ENCODE data around the gene RMRP.

Gene RMRP

DNA sequence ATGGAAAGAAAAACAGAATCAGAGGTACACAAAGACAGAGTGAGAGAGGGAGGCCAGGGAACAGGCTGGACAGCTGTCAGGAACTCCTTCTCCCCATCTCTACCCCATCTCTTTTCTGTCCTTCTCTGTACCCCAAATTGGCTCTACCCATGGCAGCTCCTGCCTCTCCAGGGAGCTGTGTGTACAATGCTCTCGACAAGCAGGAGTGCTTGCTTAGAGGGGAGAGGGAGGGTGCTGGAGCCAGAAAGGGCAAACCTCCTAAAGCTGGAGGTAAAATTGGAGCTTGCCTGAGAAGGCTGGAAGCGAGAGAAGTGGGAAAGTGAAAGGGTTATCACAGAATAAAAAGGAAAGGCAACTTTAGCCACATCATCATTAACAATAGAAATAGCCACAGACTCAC is 25.5 kb upstream of the RMRP start:
- TF ChIP-seq ISL1 (CRISPR knock-in tag; IDR thresholded peaks at IDR 0.05) (no peak), ARNTL (CRISPR knock-in tag; IDR thresholded peaks at IDR 0.05; ENCODE audit: borderline replicate concordance, low read depth) (no peak)
- TF ChIP-seq, protein P1, sequence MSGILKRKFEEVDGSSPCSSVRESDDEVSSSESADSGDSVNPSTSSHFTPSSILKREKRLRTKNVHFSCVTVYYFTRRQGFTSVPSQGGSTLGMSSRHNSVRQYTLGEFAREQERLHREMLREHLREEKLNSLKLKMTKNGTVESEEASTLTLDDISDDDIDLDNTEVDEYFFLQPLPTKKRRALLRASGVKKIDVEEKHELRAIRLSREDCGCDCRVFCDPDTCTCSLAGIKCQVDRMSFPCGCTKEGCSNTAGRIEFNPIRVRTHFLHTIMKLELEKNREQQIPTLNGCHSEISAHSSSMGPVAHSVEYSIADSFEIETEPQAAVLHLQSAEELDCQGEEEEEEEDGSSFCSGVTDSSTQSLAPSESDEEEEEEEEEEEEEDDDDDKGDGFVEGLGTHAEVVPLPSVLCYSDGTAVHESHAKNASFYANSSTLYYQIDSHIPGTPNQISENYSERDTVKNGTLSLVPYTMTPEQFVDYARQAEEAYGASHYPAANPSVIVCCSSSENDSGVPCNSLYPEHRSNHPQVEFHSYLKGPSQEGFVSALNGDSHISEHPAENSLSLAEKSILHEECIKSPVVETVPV (CRISPR knock-in tag; IDR thresholded peaks at IDR 0.05), result no peak
- no peak for ATAC-seq

DNA sequence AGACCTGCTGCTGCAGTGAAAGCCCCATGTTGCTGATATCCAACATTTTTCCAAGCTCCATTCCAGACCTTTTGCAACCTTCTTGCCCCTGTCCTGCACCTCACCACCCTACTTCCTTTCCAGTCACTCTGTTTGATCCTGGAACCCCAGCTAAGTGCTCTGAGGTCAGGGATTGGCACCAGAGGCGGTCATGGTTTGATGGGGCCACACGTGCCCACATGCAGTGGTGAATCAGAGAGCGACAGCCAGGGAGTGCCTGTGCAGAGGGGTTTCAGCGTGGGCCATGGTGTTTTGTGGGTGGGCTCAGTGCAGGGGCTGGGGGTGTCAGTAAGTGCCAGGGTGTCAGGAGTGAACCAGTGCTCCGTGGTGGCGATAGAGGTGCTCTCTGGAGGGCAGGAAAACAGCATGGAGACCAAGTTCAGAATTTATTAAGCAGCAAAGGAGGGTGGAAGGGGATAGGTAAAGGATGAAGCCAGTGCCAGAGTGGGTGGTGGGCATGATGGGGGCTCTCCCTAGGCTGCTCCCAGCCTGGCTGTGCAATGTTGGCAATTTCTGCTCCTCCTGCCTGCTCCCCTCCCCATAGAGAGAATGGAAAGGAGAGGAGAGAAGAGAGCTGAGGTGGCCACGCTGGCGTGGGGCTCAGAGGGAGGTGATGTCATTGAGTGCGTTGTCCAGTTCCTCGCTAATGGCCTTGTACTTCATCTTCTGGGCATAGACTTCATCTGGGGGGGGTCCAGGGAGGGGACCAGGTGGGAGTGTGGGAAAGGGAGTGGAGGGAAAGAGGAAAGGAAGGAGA is 24.9 kb upstream of the RMRP start:
- ATAC-seq, result no peak
- no peak for TF ChIP-seq TCF4 (CRISPR knock-in tag; IDR thresholded peaks at IDR 0.05; ENCODE audit: borderline replicate concordance)
- no peak for TF ChIP-seq BACH2 (CRISPR knock-in tag; IDR thresholded peaks at IDR 0.05; ENCODE audit: borderline replicate concordance)
- no peak for TF ChIP-seq TOX (CRISPR knock-in tag; IDR thresholded peaks at IDR 0.05; ENCODE audit: borderline replicate concordance)
- no peak for TF ChIP-seq ISL1 (CRISPR knock-in tag; IDR thresholded peaks at IDR 0.05)
- TF ChIP-seq, protein P2, sequence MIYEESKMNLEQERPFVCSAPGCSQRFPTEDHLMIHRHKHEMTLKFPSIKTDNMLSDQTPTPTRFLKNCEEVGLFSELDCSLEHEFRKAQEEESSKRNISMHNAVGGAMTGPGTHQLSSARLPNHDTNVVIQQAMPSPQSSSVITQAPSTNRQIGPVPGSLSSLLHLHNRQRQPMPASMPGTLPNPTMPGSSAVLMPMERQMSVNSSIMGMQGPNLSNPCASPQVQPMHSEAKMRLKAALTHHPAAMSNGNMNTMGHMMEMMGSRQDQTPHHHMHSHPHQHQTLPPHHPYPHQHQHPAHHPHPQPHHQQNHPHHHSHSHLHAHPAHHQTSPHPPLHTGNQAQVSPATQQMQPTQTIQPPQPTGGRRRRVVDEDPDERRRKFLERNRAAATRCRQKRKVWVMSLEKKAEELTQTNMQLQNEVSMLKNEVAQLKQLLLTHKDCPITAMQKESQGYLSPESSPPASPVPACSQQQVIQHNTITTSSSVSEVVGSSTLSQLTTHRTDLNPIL (CRISPR knock-in tag; IDR thresholded peaks at IDR 0.05; ENCODE audit: low read depth), result no peak
- TF ChIP-seq RARB (CRISPR knock-in tag; IDR thresholded peaks at IDR 0.05), result no peak
- no peak for TF ChIP-seq ZC3H10 (CRISPR knock-in tag; IDR thresholded peaks at IDR 0.05)
- no peak for TF ChIP-seq CSDC2 (CRISPR knock-in tag; IDR thresholded peaks at IDR 0.05)
- TF ChIP-seq ZFP30 (CRISPR knock-in tag; IDR thresholded peaks at IDR 0.05), result no peak
- TF ChIP-seq GLIS3 (CRISPR knock-in tag; IDR thresholded peaks at IDR 0.05), result no peak
- no peak for TF ChIP-seq OSR1 (CRISPR knock-in tag; IDR thresholded peaks at IDR 0.05)
- TF ChIP-seq, protein P3, sequence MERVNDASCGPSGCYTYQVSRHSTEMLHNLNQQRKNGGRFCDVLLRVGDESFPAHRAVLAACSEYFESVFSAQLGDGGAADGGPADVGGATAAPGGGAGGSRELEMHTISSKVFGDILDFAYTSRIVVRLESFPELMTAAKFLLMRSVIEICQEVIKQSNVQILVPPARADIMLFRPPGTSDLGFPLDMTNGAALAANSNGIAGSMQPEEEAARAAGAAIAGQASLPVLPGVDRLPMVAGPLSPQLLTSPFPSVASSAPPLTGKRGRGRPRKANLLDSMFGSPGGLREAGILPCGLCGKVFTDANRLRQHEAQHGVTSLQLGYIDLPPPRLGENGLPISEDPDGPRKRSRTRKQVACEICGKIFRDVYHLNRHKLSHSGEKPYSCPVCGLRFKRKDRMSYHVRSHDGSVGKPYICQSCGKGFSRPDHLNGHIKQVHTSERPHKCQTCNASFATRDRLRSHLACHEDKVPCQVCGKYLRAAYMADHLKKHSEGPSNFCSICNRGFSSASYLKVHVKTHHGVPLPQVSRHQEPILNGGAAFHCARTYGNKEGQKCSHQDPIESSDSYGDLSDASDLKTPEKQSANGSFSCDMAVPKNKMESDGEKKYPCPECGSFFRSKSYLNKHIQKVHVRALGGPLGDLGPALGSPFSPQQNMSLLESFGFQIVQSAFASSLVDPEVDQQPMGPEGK (CRISPR knock-in tag; IDR thresholded peaks at IDR 0.05; ENCODE audit: borderline replicate concordance), result no peak
- TF ChIP-seq ESRRG (CRISPR knock-in tag; IDR thresholded peaks at IDR 0.05), result no peak
- TF ChIP-seq, protein P4, sequence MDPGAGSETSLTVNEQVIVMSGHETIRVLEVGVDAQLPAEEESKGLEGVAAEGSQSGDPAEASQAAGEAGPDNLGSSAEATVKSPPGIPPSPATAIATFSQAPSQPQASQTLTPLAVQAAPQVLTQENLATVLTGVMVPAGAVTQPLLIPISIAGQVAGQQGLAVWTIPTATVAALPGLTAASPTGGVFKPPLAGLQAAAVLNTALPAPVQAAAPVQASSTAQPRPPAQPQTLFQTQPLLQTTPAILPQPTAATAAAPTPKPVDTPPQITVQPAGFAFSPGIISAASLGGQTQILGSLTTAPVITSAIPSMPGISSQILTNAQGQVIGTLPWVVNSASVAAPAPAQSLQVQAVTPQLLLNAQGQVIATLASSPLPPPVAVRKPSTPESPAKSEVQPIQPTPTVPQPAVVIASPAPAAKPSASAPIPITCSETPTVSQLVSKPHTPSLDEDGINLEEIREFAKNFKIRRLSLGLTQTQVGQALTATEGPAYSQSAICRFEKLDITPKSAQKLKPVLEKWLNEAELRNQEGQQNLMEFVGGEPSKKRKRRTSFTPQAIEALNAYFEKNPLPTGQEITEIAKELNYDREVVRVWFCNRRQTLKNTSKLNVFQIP (CRISPR knock-in tag; IDR thresholded peaks at IDR 0.05; ENCODE audit: borderline replicate concordance, low read depth), result no peak
- TF ChIP-seq PPARA (CRISPR knock-in tag; IDR thresholded peaks at IDR 0.05; ENCODE audit: borderline replicate concordance), result no peak

DNA sequence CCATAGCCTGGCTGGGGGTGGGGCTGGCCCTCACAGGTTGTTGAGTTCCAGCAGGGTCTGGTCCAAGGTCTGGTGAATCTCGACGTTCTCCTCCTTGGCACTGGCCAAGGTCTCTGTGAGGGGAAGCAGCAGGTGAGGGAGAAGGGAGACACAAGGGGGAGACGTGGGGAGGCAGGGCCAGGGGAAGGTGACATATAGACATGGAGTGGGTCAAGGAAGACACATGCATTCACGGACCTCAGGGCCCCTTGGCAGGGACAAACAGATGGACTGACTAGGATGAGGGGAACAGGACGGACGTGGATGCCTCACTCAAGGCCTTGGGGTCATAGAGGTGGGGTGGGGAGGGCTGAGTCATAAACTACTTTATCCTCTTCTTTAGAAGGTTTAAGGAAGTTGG is 24.2 kb upstream of the RMRP start:
- no peak for TF ChIP-seq SNAI2 (CRISPR knock-in tag; IDR thresholded peaks at IDR 0.05)
- ATAC-seq, result no peak

DNA sequence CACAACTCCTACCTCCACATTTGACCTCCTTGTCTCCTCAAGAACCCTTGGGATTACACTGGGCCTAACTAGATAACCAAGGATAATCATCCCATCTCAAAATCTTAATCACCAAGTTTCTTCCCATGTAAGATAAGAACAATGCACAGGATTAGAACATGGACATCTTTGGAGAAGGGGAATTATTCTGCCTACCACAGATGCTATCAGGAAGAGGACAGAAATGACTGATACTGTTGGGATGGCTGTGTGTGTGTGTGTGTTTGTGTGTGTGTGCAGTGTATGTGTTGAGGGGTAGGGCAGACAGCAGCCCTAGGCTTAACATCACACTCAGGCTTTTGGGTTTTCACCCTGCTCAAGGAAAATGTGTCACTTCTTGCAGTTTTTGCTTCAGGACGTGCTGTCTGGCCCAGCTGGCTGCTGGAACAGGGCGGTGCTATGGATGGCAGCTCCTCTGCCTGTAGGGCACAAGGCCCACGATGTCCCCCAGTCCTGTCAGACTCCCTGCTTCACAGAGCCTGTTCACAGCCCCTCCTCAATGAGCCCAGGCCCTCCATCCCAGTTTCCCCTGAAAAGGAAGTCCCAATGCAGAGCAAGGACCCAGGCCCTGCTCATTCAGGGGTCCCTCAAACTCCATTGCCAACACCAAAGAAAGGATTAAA is 23.7 kb upstream of the RMRP start:
- peak; percentile 6 for ATAC-seq
- no peak for TF ChIP-seq ISL1 (CRISPR knock-in tag; IDR thresholded peaks at IDR 0.05)
- no peak for TF ChIP-seq ZFP3 (CRISPR knock-in tag; IDR thresholded peaks at IDR 0.05)
- TF ChIP-seq, protein P5, sequence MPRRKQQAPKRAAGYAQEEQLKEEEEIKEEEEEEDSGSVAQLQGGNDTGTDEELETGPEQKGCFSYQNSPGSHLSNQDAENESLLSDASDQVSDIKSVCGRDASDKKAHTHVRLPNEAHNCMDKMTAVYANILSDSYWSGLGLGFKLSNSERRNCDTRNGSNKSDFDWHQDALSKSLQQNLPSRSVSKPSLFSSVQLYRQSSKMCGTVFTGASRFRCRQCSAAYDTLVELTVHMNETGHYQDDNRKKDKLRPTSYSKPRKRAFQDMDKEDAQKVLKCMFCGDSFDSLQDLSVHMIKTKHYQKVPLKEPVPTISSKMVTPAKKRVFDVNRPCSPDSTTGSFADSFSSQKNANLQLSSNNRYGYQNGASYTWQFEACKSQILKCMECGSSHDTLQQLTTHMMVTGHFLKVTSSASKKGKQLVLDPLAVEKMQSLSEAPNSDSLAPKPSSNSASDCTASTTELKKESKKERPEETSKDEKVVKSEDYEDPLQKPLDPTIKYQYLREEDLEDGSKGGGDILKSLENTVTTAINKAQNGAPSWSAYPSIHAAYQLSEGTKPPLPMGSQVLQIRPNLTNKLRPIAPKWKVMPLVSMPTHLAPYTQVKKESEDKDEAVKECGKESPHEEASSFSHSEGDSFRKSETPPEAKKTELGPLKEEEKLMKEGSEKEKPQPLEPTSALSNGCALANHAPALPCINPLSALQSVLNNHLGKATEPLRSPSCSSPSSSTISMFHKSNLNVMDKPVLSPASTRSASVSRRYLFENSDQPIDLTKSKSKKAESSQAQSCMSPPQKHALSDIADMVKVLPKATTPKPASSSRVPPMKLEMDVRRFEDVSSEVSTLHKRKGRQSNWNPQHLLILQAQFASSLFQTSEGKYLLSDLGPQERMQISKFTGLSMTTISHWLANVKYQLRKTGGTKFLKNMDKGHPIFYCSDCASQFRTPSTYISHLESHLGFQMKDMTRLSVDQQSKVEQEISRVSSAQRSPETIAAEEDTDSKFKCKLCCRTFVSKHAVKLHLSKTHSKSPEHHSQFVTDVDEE (CRISPR knock-in tag; IDR thresholded peaks at IDR 0.05), result no peak
- no peak for TF ChIP-seq SNAI2 (CRISPR knock-in tag; IDR thresholded peaks at IDR 0.05)
- TF ChIP-seq GLIS3 (CRISPR knock-in tag; IDR thresholded peaks at IDR 0.05), result no peak
- no peak for TF ChIP-seq ZNF565 (CRISPR knock-in tag; conservative IDR thresholded peaks at IDR 0.05; ENCODE audit: low read depth)
- TF ChIP-seq, protein P1 (CRISPR knock-in tag; IDR thresholded peaks at IDR 0.05), result no peak
- TF ChIP-seq BACH2 (CRISPR knock-in tag; IDR thresholded peaks at IDR 0.05; ENCODE audit: borderline replicate concordance), result no peak
- TF ChIP-seq, protein P4 (CRISPR knock-in tag; IDR thresholded peaks at IDR 0.05; ENCODE audit: borderline replicate concordance, low read depth), result no peak
- no peak for TF ChIP-seq ZC3H10 (CRISPR knock-in tag; IDR thresholded peaks at IDR 0.05)
- no peak for TF ChIP-seq ZNF8 (CRISPR knock-in tag; IDR thresholded peaks at IDR 0.05)
- no peak for TF ChIP-seq CSDC2 (CRISPR knock-in tag; IDR thresholded peaks at IDR 0.05)
